Fibroblast of lung (primary cell): ENCODE results near the gene OR2S2.

Experiments
- EZH2 ChIP-seq: IDR thresholded peaks from 2 replicates; pipeline ENCODE4 v1.5.1; 2012; ENCODE audit warnings: low read length, control low read depth, mild to moderate bottlenecking; ENCODE audit errors: missing control alignments
- TF ChIP-seq, protein P1 (sequence below), 2 donors: IDR thresholded peaks in 1 of 2; conservative IDR thresholded peaks in 1 of 2; 1 replicate in 1 of 2; 2 replicates in 1 of 2; pipeline ENCODE4 v1.5.1; 2011 to 2012; ENCODE audit warnings: low read length in 2 of 2, control low read depth in 1 of 2, inconsistent platforms in 1 of 2, low read depth in 1 of 2, mild to moderate bottlenecking in 1 of 2

DNA sequence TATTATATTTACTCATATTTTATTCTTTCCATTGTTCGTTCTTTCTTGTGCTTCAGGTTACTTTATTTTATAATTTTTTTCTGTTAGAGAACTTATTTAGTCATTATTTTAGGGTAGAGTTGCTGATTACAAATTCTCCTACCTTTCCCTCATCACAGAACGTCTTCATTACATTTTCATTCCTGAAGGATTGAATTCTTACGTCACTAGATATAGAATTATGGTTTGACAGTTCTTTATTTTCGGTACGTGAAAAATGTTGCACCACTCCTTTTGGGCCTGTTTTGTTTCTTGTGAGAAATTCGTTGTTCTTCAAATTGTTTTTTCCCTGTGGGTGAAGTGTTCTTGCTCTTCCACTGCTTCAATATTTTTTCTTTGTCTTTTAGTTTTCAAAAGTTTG, 20.8 kb upstream of the OR2S2 start:
- TF ChIP-seq EZH2: no peak
- TF ChIP-seq, protein P1, sequence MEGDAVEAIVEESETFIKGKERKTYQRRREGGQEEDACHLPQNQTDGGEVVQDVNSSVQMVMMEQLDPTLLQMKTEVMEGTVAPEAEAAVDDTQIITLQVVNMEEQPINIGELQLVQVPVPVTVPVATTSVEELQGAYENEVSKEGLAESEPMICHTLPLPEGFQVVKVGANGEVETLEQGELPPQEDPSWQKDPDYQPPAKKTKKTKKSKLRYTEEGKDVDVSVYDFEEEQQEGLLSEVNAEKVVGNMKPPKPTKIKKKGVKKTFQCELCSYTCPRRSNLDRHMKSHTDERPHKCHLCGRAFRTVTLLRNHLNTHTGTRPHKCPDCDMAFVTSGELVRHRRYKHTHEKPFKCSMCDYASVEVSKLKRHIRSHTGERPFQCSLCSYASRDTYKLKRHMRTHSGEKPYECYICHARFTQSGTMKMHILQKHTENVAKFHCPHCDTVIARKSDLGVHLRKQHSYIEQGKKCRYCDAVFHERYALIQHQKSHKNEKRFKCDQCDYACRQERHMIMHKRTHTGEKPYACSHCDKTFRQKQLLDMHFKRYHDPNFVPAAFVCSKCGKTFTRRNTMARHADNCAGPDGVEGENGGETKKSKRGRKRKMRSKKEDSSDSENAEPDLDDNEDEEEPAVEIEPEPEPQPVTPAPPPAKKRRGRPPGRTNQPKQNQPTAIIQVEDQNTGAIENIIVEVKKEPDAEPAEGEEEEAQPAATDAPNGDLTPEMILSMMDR (conservative IDR thresholded peaks at IDR 0.05 in 1 of 2, IDR thresholded peaks at IDR 0.05 in 1 of 2; ENCODE audit: low read depth in 1 of 2, low read length in 2 of 2): no peak
